ENCODE data around the gene ZNF334. TPM values are rescaled to one million over a fixed set of nuclear protein-coding genes. Genes with fewer than 3 reads are reported as not detected.

ZNF334 gene
- total RNA-seq, 2 donors from 2014 or later = 1.3 to 1.6 TPM

DNA sequence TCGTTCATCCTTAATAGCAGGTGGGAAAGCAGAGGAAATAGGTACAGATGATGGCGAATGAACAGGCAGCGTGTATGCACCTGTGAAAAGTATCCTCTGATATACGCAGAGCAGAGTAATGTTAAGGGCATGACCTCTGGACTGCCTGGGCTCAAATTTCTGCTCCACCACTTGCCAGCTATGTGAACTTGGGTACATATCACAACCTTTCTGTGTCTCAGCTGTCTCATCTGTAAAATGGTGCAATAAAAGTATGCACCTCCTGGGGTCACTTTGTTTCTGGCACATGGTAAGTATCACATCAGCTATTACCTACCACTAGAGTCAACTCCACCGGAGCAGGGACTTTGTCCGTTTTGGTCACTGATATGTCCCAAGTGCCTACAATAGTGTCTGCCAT is 34.6 kb upstream of the ZNF334 start:
- intact Hi-C loops (cut with DNase I) = no loop called here
- Histone ChIP-seq H3K9ac (ENCODE audit: low read depth in 2 of 2, low read length in 2 of 2) (no peak overlapping the region), H3K27me3 (no peaks in the 10 kb centered on the region), H3K9me3 (no peaks in the 10 kb centered on the region), H3K4me3 (no peak overlapping the region), H3K27ac (no peak overlapping the region), H3K36me3 (no peaks in the 10 kb centered on the region), H3K4me1 (no peaks in the 10 kb centered on the region)
- TF ChIP-seq CTCF (IDR thresholded peaks at IDR 0.05) = no peak
- DNase-seq = no peak

DNA sequence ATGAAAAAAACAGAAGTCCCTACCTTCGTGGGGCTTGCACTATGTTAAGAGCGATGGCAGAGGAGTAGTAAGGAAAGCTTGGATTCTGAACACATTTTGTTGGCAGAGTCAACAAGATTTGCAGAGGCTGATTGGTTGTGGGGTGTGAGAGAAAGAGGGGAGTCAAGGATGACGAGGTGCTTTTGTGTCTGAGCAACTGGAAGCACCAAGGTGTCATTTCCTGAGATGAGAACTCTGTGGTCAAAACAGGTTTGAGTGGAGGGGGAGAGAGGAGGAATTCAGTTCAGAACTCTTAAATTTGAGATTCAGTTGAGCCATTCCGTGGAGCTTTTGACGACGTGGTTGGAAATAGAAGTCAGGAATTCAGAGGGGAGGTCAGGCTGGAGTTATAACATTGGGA is 33.6 kb upstream of the ZNF334 start:
- no peak overlapping the region for H3K4me3 ChIP-seq
- intact Hi-C loops (cut with DNase I) = no loop called here
- H3K4me1 ChIP-seq = no peaks in the 10 kb centered on the region
- no peak overlapping the region for H3K27ac ChIP-seq
- no peaks in the 10 kb centered on the region for H3K36me3 ChIP-seq
- TF ChIP-seq CTCF (IDR thresholded peaks at IDR 0.05) = no peak
- H3K27me3 ChIP-seq = no peaks in the 10 kb centered on the region
- no peaks in the 10 kb centered on the region for H3K9me3 ChIP-seq
- DNase-seq = no peak
- H3K9ac ChIP-seq (ENCODE audit: low read depth in 2 of 2, low read length in 2 of 2) = no peak overlapping the region

DNA sequence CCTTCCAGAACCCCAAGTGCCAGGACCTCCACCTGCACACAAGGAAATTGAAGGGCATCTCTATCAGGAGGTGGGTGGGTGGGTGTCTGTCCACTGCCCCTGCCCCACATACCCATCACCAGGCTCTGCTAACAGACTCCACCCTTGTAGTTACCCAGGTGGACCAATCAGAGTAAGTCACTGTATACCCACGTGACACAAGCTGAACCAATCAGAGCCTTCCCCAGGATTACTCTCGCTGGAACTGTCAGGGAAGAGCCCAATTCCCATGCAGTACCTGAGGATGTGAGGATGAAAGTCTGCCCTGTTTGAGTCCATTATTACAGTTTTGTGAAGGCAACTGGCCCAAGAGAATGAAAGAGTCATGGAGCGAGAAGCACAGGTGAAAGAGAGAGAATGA is 32.9 kb upstream of the ZNF334 start:
- no peak for DNase-seq
- intact Hi-C loops (cut with DNase I) = no loop called here
- H3K27me3 ChIP-seq = no peaks in the 10 kb centered on the region
- no peak overlapping the region for H3K27ac ChIP-seq
- no peak for TF ChIP-seq CTCF (IDR thresholded peaks at IDR 0.05)
- H3K9ac ChIP-seq (ENCODE audit: low read depth in 2 of 2, low read length in 2 of 2) = no peak overlapping the region
- no peaks in the 10 kb centered on the region for H3K4me1 ChIP-seq
- no peaks in the 10 kb centered on the region for H3K9me3 ChIP-seq
- H3K4me3 ChIP-seq = no peak overlapping the region
- no peaks in the 10 kb centered on the region for H3K36me3 ChIP-seq

DNA sequence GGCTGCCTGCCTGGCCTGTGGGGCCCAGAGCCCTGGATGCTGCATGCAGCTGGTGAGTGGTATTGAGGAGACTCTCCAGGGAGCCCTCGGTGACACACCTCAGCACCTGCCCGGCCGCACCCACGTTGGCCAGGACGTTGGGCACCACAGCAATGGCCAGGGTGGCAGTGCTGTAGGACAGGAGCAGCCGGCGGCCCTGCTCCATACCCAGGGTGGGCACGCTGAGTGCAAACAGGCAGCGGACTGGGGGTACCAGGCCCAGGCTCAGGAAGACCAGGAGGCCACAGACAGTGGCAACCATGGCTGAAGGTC is 32.4 kb upstream of the ZNF334 start:
- no peak overlapping the region for H3K27ac ChIP-seq
- DNase-seq = no peak

DNA sequence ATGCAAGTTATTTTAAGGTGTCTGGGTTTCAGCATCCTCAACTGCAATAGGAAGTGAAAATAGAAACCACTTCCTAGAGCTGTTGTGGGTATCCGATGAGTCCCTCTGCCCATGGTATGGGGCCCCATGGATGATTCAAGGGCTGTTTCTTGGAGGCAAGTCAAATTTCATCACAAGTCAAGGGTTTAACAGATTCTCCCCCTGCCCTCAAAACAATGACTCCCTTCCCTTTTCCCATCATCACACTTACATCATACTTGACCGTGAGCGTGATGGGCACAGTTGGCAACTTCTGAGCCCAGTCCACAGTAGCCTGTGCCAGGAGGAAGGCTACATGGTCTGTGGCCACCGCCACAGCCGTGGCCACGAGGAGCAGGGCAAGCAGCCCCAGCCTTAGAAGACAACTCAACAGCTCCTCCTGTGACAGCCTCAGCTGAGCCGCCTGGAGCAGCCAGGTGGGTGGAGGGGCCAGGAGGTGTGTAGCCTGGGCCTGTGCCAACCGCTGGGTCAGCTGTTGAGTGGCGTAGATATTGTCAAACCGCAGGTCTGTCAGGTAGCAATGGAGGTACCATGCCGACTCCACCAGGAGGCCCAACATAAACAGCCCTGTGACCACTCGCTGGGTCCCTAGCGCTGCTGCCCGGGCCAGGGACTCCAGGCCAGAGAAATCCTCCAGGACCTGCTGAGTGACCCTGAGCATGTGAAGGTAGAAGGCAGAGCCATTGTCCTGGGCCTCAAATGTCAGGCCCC is 31.9 kb upstream of the ZNF334 start:
- no peak for TF ChIP-seq CTCF (IDR thresholded peaks at IDR 0.05)
- Histone ChIP-seq H3K27me3 (no peaks in the 10 kb centered on the region), H3K9me3 (no peaks in the 10 kb centered on the region), H3K9ac (ENCODE audit: low read depth in 2 of 2, low read length in 2 of 2) (no peak overlapping the region), H3K36me3 (no peaks in the 10 kb centered on the region), H3K4me1 (no peaks in the 10 kb centered on the region), H3K4me3 (no peak overlapping the region), H3K27ac (no peak overlapping the region)
- intact Hi-C loops (cut with DNase I) = no loop called here
- no peak for DNase-seq

More for the DNA sequence above, 32.4 kb upstream of the ZNF334 start:
- Histone ChIP-seq H3K9ac (ENCODE audit: low read depth in 2 of 2, low read length in 2 of 2) (no peak overlapping the region), H3K36me3 (no peaks in the 10 kb centered on the region), H3K27me3 (no peaks in the 10 kb centered on the region), H3K9me3 (no peaks in the 10 kb centered on the region), H3K4me3 (no peak overlapping the region), H3K4me1 (no peaks in the 10 kb centered on the region)
- TF ChIP-seq CTCF (IDR thresholded peaks at IDR 0.05) = no peak
- intact Hi-C loops (cut with DNase I) = no loop called here
